ENCODE data around the gene RASL11B.

DNA sequence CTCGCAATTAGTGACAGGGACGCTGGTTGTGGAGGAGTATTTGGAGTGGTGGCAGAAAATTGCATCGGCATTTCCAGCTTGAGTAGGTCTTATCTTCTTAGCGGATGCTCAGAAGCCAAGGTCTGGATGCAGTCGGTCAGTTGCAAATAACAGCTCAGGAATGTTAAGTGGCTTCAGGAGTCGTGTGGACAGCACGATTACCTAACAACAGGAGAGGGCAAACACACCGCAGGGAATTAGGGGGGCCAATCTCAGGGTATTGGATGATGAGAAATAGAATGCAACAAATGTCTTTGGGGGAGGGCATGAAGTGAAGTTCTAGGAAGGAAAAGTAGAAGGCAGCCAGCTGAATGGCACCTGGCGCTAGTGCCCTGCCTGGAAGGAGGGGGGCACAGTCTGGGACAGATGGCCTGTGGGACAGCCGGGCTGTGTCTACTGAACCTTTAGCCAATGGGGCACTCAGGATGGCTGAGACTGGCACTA lies 11.8 kb downstream of the RASL11B start:
- TF ChIP-seq POLR2A (IDR thresholded peaks at IDR 0.05; ENCODE audit: low read length) = no peak
- no peak for TF ChIP-seq GATA1 (IDR thresholded peaks at IDR 0.05; ENCODE audit: low read depth, low read length)
